ENCODE data around the gene UBAP2L.
"Not testable (repeated sequence)": the region's sequence is repeated elsewhere in the genome, so short reads cannot be mapped to it uniquely, and the experiment has no call there.

Gene UBAP2L

DNA sequence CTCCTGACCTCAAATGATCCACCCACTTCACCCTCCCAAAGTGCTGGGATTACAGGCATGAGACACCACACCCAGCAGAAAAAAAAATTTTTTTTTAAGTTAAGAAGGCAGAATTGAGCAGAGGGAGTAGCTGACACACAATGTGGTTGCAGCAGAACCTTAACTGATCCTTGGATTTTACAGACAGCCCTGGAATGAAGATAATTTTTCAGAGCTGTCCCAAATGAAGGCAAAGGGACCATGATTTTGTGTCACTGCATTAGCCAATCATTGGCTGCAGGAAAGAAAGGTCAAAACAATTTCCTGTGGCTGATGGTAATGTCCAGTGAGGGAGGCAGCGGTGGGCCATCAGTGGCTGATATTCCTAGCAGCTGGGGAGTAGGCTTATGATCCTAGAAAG lies 80.8 kb downstream of the UBAP2L start:
- TF ChIP-seq, protein P1, sequence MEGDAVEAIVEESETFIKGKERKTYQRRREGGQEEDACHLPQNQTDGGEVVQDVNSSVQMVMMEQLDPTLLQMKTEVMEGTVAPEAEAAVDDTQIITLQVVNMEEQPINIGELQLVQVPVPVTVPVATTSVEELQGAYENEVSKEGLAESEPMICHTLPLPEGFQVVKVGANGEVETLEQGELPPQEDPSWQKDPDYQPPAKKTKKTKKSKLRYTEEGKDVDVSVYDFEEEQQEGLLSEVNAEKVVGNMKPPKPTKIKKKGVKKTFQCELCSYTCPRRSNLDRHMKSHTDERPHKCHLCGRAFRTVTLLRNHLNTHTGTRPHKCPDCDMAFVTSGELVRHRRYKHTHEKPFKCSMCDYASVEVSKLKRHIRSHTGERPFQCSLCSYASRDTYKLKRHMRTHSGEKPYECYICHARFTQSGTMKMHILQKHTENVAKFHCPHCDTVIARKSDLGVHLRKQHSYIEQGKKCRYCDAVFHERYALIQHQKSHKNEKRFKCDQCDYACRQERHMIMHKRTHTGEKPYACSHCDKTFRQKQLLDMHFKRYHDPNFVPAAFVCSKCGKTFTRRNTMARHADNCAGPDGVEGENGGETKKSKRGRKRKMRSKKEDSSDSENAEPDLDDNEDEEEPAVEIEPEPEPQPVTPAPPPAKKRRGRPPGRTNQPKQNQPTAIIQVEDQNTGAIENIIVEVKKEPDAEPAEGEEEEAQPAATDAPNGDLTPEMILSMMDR (conservative IDR thresholded peaks at IDR 0.05; ENCODE audit: low read depth, low read length): no peak
- no peak for DNase-seq (ENCODE audit: low read depth)
- H3K4me3 ChIP-seq (ENCODE audit: low read length): no peak overlapping the region

DNA sequence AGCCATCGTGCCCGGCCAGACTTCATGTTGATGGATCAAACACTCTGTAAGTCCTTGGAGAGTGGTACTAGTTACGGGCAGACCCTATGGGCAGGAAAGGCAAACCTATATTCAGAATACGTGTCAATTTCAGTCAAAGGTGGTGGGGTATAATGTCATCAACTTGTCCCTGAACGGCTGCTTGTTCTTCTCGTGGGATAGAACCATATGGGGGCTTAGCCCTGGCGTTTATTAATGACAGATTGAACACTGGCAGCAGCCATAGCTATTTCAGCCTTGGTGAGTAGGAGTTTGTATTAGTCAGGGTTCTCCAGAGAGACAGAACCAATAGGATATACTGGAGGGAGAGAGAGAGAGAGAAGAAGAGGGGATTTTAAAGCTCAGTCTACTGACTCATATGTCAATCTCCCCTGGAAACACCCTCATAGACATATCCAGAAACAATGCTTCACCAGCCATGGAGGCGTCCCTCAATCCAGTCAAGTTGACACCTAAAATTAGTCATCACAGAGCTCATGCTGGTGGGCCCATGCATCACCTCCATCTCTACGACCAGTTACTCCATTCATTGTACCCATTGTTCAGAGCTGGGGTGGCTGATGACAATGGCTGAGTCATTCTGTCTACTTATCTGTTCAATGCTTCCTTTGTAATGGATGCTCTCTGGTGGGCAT lies 84.0 kb downstream of the UBAP2L start:
- H3K4me3 ChIP-seq (ENCODE audit: low read length): no peak overlapping the region
- no peak for DNase-seq (ENCODE audit: low read depth)
- TF ChIP-seq, protein P1 (conservative IDR thresholded peaks at IDR 0.05; ENCODE audit: low read depth, low read length): no peak

DNA sequence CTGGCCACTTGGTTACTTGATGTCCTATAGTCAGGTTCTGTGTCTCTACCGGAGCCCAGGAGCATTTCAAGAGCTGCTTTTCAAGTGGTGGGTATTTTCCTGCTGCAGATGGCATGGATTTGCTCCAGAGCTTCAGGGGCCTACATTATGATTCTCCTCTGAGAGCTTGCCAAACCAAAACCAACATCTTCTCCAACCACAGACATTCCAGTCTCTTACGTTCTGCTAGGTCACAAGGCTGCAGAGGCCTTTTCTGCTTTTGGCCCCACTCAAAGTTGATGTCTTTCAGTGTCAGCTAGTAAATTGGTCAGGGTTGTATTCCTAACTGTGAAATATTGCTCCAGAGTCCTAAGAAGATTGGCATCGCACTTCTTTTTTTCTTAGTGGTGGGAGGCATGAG lies 85.4 kb downstream of the UBAP2L start:
- TF ChIP-seq, protein P1 (conservative IDR thresholded peaks at IDR 0.05; ENCODE audit: low read depth, low read length): no peak
- DNase-seq (ENCODE audit: low read depth): no peak

DNA sequence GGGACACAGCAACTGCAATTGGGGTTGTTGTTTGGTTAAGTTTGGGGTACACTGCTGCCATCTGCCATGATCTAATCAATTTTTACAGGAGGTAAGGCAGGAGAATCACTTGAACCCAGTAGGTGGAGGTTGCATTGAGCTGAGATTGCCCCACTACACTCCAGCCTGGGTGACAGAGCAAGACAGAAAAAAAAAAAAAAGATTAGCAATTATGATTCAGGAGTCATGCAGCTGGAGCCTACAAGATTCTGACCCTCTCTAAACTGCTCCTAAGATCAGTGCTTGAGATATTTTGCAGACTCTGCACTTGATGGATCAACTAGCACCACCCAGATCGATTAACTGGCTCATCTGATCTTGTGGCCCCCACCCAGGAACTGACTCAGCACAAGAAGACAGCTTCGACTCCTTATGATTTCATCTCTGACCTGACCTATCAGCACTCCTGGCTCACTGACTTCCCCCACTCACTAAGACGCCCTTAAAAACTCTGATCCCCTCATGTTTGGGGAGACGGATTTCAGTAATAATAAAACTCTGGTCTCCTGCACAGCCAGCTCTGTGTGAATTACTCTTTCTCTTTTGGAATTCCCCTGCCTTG lies 87.0 kb downstream of the UBAP2L start:
- H3K4me3 ChIP-seq (ENCODE audit: low read length); DNase-seq (ENCODE audit: low read depth): not testable (repeated sequence)

More for the DNA sequence above, 85.4 kb downstream of the UBAP2L start:
- no peak overlapping the region for H3K4me3 ChIP-seq (ENCODE audit: low read length)

DNA sequence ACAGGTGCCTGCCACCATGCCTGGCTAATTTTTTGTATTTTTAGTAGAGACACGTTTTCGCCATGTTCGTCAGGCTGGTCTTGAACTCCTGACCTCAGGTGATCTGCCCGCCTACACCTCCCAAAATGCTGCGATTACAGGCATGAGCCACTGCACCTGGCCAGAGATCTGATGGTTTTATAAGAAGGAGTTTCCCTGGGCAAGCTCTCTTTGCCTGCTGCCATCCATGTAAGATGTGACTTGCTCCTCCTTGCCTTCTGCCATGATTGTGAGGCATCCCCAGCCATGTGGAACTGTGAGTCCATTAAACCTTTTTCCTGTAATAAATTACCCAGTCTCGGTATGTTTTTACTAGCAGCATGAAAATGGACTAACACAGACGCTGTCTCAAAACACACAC lies 88.4 kb downstream of the UBAP2L start:
- not testable (repeated sequence) for DNase-seq (ENCODE audit: low read depth); H3K4me3 ChIP-seq (ENCODE audit: low read length)

DNA sequence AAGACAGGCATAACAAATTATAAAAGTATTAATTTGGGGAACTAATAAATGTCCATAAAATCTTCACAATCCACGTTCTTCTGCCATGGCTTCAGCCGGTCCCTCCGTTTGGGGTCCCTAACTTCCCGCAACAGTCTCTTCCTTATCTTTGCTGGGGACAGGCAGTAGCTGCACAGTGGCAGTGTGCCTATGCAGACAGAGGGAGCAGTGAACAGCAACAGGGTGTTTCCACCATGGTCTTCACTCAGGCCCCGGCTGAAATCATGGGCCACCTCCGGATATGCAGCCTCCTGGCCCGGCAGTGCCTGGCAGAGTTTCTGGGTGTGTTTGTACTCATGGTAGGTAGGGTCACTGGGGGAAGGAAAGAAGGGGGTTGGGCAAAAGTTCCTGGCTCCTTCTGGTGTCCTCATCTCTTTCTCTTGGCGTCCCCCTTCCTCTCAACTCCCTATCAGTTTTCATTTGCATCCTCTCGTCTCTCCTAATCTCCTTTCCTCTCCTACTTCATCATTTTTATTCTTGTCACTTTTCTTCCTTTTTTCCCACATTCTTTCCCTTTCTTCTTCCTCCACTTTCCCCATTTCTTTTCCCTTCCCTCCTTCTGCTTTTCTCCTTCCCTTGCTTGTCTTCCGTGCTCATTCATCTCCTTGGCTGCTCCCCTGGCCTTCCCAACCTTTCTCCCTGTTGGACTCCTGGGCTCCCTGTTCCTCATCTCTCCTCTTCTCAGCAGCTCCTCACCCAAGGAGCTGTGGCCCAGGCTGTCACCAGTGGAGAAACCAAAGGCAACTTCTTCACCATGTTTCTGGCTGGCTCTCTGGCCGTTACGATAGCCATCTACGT lies 91.7 kb downstream of the UBAP2L start:
- not testable (repeated sequence) for H3K4me3 ChIP-seq (ENCODE audit: low read length); DNase-seq (ENCODE audit: low read depth)

DNA sequence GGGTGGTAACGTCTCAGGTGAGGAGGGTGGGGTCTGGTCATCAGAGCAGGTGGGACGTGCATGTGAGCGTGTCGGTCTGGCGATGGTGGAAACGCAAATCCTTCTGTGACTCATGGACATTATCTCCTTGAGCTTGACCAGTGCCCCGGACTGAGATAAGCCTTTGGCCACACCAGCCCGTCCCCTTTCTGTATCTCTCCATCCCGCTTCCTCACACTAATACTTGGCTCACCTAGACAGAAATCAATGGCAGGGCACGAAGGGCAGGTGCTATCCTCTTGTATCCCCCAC lies 92.3 kb downstream of the UBAP2L start:
- H3K4me3 ChIP-seq (ENCODE audit: low read length): no peak overlapping the region
- TF ChIP-seq, protein P1 (conservative IDR thresholded peaks at IDR 0.05; ENCODE audit: low read depth, low read length): no peak
- no peak for DNase-seq (ENCODE audit: low read depth)

DNA sequence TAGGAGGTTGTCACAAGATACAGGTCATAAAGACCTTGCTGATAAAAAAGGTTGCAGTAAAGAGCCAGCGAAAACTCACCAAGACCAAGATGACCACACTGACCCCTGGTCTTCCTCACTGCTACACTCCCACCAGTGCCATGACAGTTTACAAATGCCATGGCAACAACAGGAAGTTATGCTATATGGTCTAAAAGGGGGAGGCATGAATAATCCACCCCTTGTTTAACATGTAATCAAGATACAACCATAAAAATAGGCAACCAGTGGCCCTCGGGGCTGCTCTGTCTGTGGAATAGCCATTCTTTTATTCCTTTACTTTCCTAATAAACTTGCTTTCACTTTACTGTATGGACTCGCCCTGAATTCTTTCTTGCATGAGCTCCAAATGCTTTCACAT lies 93.5 kb downstream of the UBAP2L start:
- H3K4me3 ChIP-seq (ENCODE audit: low read length); DNase-seq (ENCODE audit: low read depth): not testable (repeated sequence)

DNA sequence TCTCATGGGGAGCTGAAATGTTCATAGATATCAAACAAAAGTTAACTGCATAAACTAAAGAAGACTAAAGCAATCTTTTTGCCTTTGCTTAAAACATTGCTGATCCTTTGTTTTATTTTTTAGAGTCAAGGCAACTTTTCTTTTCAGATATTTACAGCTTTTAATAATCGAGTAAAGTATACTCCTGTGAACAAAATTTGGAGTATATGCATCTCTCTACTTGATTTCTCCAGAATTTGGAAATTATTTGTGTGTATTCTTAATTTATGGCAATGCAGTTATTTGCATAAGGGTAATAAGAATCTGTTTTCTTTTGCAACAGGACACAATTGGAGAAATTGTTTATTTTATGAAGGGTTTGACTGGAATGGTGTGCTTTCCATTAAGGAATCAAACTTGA lies 95.9 kb downstream of the UBAP2L start:
- TF ChIP-seq, protein P1 (conservative IDR thresholded peaks at IDR 0.05; ENCODE audit: low read depth, low read length): no peak

More for the DNA sequence above, 95.9 kb downstream of the UBAP2L start:
- no peak for DNase-seq (ENCODE audit: low read depth)
- H3K4me3 ChIP-seq (ENCODE audit: low read length): no peak overlapping the region

Data from retinal pigment epithelial cell (primary cell).